Germinal center (tissue), 1 donor: ENCODE data around the gene PLEKHA4.
"Not testable (repeated sequence)": the region's sequence is repeated elsewhere in the genome, so short reads cannot be mapped to it uniquely, and the experiment has no call there.

Source experiments
- DNase-seq: peaks from one replicate; pipeline ENCODE4 v3.0.0; 2012; ENCODE audit warnings: mixed read lengths, low spot score

Gene PLEKHA4, protein sequence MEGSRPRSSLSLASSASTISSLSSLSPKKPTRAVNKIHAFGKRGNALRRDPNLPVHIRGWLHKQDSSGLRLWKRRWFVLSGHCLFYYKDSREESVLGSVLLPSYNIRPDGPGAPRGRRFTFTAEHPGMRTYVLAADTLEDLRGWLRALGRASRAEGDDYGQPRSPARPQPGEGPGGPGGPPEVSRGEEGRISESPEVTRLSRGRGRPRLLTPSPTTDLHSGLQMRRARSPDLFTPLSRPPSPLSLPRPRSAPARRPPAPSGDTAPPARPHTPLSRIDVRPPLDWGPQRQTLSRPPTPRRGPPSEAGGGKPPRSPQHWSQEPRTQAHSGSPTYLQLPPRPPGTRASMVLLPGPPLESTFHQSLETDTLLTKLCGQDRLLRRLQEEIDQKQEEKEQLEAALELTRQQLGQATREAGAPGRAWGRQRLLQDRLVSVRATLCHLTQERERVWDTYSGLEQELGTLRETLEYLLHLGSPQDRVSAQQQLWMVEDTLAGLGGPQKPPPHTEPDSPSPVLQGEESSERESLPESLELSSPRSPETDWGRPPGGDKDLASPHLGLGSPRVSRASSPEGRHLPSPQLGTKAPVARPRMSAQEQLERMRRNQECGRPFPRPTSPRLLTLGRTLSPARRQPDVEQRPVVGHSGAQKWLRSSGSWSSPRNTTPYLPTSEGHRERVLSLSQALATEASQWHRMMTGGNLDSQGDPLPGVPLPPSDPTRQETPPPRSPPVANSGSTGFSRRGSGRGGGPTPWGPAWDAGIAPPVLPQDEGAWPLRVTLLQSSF

DNA sequence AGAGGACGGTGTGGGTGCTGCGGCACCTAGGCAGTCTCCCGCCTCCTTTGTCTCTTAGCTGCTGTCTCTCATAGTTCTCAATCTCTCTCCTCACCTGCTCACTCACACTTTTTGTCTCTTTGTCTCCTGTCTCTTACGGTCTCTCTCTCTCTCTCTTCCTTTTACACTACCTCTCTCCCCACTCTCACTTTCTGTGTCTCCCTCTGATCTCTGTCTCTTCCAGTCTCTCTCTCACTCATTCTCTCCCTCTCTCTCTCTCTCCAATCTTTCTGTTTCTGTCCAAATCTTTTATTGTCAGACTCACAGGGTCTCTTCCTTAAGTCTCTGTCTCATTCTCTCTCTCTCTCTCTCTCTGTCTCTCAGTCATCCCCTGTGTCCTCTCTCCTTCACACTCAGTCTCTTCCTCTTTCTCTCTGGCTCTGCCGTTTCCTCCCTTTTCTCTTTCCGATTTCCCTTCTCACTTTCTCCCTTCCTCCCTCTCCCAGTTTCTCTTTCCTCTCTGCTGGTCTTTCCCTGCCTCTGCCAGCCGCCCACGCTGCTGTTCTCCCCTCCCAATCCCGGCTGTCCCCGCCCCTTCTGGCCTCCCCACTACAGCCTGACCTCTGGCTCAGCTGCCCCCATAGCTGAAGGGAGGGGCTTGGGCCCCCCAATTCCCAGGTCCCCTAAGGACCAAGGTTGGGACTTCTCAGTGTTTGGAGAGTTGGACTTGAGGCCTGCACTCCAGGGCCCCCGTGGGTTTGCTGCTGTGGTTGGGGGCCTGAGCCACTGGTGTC is at the start of gene PLEKHA4:
PLEKHA4 (minus strand) TSS at position 504 of the 773 bp plus-strand sequence. CDS start 997 bp downstream, outside the sequence.
- DNase-seq, result no peak

DNA sequence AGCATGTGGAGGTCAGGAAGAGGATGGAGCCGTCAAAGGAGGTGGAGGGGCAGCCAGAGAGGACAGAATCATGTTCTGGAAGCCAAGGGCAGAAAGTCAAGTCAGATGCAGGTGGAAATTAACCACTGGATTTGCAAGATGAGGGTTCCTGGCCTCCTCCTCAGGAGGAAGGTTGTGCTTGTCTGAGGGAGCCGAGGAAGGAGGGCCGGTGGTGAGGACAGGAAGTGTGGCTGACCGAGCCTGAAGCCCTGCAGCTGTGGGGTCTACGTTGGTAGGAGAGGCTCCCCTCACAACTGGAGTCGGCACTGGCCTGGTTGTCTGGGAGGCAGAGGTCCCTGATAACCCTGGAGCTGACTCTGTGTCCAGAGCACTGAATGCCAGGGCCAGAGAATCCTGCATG is 49.7 kb upstream of the PLEKHA4 start:
- no peak for DNase-seq

DNA sequence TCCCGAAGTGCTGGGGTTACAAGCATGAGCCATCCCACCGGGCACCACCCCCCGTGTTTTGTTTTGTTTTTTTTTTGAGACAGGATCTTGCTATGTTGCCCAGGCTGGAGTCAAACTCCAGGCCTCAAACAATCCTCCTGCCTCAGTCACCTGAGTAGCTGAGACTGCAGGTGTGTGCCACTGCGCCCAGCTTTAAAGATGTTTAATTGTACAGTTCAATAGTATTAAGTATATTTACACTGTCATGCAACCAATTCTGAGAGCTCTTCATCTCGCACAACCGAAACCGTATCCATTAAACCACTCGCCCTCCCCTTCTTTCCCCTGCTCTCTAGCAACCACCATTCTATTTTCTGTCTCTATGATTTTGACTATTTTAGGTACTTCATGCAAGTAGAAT is 47.3 kb upstream of the PLEKHA4 start:
- DNase-seq, result no peak

DNA sequence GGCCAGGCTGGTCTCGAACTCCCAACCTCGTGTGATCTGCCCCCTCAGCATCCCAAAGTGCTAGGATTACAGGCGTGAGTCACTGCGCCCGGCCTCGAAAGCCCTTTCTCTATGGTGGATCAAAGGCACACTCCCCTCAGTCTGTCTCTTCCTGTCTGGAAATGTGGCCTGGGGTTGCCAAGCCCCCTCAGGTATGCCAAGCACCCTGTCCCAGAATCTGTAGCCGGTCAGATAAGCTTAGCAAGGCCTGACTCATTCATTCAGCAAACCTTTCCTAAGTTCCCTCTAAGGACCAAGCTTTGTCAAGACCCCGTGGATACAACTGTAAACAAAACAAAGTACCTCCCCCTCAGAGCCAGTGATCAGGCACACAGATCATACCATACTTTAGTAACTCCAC is 45.8 kb upstream of the PLEKHA4 start:
- no peak for DNase-seq

DNA sequence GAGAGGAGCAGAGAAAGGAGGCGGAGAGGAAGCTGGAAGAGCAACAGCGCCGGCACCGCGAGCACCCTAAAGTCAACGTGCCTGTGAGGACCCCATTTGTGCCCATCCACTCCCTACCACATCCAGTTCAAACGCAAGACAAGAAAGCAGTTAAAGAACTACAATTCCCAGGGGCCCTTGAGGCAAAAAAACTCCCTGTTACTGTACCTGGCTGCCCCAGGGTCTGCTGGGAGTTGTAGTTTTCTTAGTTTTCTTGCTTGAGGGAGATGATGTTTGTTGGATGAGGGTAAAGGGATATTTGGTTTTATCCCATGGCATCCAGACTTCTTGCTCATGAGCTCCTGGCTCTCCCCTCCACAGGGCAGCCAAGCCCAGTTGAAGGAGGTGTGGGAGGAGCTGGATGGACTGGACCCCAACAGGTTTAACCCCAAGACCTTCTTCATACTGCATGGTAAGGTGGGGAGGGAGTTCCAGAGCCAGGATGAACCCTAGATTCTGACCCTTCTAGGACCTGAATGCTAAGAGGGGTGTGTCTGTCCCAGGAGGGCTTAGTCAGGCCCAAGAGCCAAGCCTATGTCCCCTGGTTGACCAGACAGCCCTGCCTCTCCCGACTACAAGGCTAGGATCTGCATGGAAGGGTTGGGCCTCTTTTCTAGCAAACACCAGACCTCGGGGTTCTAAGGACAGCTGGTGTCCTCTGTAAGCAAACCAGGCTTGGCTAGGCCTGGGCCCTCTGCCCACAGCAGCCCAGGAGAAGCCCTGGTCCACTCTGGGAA is 44.9 kb upstream of the PLEKHA4 start:
- DNase-seq, result peak; percentile 58

DNA sequence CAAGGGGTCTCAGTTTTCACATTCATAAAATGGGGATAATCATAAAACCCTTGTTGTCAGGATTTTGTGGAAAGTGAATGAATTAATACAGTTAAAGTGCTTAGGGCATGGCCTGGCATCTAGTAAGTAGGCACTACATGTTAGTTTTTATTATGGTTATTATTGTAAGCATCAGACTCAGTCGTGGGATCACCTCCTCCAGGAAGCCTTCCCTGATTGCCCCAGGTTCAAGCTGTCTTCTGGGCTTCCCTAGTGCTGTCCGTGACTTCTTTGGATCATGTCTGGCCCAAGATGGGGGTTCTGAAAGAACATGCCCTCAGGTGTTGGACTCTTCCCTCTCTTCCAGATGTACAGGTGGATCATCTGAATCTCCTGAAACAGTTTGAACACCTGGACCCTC is 42.4 kb upstream of the PLEKHA4 start:
- no peak for DNase-seq

DNA sequence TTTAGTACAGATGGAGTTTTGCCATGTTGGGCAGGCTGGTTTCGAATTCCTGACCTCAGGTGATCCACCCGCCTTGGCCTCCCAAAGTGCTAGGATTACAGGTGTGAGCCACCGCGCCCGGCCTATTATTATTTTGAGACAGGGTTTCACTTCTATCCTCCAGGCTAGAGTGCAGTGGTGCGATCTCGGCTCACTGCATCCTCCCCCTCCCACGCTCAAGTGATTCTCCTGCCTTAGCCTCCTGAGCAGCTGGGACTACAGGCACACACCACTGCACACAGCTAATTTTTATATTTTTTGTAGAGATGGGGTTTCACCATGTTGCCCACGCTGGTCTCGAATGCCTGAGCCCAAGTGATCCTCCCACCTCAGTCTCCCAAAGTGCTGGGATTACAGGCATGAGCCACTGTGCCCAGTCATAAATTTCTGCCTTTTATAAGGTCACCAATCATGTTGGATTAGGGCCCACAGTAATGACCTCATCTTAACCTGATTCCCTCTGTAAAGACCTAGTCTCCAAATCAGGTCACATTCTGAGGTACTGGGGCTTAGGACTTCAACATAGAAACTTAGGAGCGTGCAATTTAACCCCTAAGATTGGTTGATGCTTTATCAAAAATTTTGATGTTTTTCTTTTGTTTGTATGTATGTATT is 41.1 kb upstream of the PLEKHA4 start:
- not testable (repeated sequence) for DNase-seq

DNA sequence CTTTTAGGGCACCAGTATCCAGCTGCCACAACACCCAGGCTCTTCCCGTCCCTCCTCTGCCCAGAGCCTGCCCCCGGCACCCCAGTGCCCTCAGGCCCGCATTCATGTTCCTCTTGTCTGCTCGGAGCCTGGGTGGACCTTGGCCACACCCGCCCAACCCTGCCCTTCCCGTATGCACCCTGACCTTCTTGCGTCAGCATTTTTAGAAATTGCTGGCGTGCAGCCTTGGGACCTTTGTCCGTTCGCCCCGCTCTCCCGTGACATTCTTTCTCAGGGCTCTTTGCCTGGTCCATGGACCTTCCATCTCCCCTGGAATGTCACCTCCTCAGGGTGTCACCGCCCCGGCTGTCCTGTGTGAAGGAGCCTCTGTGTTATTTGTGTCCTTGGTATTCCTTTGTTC is 39.3 kb upstream of the PLEKHA4 start:
- no peak for DNase-seq

DNA sequence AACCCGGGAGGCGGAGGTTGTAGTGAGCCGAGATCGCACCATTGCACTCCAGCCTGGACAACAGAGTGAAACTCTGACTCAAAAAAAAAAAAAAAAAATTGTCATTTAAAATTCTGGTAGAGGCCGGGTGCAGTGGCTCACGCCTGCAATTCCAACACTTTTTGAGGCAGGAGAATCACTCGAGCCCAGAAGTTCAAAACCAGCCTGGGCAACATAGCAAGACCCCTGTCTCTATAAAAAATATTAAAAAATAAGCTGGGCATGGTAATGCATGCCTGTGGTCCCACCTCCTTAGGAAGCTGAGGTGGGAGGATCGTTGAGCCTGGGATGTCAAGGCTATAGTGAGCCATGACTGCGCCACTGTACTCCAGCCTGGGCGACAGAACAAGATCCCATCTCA is 37.9 kb upstream of the PLEKHA4 start:
- DNase-seq, result no peak

DNA sequence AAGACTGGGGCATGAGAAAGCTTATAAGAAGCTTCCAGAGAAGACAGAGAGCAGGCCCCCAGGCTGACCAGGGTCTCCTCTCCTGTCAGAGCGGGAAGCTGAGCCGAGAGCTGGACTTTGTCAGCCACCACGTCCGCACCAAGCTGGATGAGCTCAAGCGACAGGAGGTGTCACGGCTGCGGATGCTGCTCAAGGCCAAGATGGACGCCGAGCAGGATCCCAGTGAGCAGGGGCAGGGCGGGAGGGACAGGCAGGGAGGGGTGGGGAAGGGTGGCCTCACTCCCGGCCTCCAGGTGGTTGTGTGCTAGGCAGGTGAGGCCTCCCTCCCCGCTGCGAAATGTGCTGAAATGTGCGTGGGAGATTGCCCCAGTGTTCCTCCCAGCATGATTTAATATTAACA is 37.2 kb upstream of the PLEKHA4 start:
- no peak for DNase-seq

DNA sequence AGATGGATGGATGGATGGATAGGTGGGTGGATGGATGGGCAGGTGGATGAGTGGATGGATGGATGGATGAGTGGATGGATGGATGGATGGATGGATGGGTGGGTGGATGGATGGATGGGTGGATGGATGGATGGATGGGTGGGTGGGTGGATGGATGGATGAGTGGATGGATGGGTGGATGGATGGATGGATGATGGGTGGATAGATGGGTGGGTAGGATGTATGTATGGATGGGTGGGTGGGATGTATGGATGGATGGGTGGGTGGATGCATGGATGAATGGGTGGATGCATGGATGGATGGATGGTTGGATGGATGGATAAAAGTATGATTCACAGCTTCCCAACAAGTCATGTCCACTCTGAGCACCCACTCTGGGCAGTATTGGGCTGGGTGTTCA is 35.4 kb upstream of the PLEKHA4 start:
- DNase-seq, result not testable (repeated sequence)

DNA sequence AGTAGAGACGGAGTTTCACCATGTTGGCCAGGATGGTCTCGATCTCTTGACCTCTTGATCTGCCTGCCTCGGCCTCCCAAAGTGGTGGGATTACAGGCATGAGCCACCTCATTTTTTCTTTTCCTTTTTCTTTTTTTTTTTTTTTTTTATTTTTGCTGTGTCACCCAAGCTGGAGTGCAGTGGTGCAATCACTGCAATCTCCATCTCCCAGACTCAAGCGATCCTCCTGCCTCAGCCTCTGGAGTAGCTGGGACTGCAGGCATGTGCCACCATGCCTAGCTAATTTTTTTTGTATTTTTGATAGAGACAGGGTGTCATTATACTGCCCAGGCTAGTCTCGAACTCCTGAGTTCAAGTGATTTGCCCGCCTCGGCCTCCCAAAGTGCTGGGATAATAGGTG is 33.9 kb upstream of the PLEKHA4 start:
- not testable (repeated sequence) for DNase-seq

DNA sequence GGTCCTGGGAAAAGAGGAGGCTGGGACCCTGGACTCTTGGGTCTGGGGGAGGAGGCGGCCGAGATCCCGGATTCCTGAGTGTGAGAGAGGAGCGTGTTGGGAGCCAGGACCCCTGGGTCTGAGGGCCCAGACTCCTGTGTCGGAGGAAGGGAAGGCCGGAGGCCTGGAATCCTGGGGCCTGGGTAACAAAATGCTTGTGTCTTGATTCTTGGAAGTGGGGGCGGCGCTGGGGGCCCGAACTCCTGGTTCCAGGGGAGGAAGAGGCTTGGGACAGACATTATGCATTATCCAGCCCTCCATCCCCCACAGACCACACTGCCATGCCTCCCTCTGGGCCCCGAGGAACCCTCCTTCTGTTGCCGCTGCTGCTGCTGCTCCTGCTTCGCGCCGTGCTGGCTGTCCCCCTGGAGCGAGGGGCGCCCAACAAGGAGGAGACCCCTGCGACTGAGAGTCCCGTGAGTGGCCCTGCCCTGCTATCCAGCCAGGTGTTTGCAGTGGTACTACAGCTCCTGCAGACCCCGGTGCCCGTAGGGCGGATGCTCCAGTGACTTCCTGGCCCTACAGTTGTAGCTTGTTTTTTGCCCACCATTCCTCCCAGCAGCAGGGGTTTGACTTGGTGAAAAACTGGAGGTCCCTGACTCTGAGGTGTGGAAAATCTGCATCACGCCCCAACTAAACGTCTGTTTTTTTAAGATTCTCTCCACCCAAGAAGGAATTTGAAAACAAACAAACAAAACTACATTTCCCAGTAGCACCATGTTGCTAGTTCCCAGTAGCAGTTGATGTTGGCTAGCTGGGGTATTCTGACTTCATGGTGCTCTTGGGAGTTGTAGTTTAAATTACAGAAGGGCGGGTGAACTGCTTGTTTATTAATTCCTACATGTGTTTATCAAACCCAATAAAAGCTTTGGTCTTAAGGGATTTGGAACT is 32.3 kb upstream of the PLEKHA4 start:
- peak; percentile 51 for DNase-seq

DNA sequence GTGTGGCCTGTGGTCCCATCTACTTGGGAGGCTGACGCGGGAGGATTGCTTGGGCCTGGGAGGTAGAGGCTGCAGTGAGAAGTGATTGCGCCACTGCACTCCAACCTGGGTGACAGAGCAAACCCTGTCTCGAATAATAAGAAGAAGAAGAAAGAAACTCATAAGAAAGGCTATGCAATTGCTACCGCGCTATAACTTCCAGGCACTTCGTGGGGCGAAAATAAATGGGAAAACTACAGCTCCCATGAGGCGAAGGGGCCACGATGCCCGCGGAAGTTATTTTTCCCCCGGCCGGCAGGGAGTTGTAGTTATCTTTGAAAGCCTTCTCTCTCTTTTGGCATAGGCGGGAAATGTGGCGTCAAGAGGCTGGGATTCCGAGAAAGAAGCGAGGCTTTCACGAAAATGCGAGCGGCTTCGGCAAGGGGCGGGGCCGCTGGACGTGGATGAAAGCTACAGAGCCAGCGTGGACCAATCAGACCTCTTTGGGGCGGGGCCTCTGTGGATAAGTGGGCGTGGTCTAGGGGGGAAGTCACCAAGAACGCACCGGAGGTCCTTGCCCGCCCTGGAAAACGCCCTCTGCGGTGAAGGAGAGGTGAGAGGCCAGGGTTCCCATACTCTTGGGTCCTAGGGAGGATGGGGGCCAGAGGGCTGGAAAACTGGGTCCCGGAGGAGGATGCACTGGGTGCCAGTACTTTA is 31.5 kb upstream of the PLEKHA4 start, which contains the start of gene NUCB1:
NUCB1 (plus strand) TSS at position 532 of the 696 bp plus-strand sequence. CDS start 485 bp downstream, outside the sequence.
- peak; percentile 99 for DNase-seq

DNA sequence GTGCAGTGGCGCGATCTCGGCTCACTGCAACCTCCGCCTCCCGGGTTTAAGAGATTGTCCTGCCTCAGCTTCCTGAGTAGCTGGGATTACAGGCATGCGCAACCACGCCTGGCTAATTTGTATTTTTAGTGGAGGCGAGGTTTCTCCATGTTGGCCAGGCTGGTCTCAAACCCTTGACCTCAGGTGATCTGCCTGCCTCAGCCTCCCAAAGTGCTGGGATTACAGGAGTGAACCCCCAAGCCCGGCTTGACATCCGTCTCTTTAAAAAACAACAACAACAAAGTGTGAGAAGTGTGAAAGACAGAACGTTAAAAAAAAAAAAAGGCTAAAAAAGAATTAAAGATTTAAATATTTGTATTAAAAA is 31.0 kb upstream of the PLEKHA4 start:
- DNase-seq, result not testable (repeated sequence)

DNA sequence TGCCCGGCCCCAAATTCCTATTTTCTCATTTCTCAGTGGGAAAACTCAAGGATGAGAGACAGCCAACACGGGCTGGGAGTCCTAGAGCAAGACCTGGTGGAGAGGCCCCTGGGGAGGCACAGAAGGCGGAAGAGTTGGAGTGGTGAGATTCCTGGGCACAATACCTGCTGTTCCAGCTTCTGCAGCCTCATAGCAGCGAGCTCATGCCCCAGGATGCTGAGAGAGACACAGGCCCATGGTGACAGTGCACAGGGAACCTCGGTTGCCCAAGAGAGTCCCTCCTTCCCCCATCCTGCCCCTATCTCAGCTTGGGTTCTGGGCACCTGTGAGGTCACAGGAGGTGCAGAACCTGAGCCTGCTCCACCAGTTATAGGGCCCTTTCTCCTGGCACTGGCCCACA is 28.8 kb upstream of the PLEKHA4 start:
- no peak for DNase-seq

DNA sequence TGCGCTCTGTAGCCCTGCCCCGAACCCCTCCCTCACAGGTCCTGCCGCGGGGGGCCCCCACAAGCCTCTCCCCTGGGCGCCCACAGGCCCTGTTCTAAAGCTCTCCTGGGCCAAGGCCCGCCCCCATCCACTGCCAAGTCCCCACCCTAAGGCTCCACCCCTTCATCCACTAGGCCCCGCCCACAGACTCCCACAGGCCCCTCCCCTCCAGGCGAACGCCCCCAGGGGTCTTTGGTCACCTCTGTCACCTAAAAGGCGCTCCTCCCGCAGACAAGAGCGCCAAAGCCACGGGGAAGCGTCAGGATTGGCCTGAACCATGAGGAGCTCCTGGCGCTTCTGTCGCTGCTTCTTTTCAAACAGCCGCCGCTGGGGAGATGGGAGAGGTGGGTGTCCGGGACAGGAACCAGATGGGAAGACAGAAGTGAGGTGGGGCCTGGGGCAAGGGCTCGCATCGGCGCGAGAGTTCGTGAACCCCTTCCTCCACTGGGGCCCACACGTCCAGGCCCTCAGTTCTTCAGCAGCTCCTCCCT is 27.8 kb upstream of the PLEKHA4 start:
- peak; percentile 84 for DNase-seq

DNA sequence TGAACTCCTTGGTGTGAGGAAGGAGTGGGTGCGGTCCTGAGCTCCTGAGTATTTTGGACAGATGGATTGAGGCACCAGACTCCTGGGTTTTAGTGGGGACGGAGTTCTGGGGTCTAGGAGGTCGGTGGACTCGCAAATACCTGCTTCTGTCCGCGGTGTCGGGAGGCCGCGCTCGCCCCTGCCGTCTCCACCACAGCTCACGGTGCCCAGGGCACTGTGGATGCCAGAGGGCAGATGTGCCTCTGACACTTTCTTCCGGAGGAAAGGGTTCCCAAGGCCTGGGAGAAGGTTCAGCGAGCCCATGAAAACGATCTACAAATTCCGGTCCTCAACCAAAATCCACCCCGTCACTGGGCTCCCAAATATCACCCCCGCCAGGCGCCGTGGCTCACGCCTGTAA is 26.8 kb upstream of the PLEKHA4 start:
- no peak for DNase-seq

DNA sequence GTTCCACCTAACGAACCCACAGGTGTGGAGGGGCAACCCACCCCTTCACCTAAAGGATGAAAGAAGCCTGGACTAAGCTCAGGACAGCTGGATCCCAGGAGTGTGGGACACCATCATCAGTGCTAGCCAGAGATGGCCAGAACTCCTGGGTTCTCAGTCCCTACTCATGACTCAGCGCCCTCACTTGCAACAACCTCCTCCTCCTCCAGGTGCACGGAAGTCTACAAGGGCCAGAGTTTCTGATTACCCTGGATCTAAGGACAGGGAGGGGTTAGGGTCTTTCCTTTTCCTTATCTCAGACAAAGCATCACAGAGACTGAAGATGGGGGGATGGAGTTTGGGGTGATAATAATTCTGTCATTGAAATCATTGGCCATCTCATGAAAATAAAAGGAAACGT is 22.1 kb upstream of the PLEKHA4 start:
- DNase-seq, result no peak
